Breast epithelium (tissue), 3 donors: ENCODE data around the gene HNRNPA1.

Source experiments
- CTCF ChIP-seq, 3 donors: fragments of 450-650 bp; IDR thresholded peaks; one replicate each; pipeline ENCODE4 v1.5.1; 2016 to 2017; ENCODE audit warnings: antibody characterized with exemption in 3 of 3, mild to moderate bottlenecking in 3 of 3, moderate library complexity in 3 of 3
- POLR2A ChIP-seq: fragments of 450-650 bp; IDR thresholded peaks from one replicate; pipeline ENCODE4 v1.6.1; 2016; ENCODE audit warnings: antibody characterized with exemption, mild to moderate bottlenecking, moderate library complexity

GRCh38 chr12:54304187-54304810 lies 23.8 kb downstream of the HNRNPA1 start:
- no peak for TF ChIP-seq CTCF (IDR thresholded peaks at IDR 0.05)
- no peak for TF ChIP-seq POLR2A
